A673 (cell line): ENCODE results near the gene MICAL2.

Source experiments
- CTCF ChIP-seq: fragments of 300-800, 200-600 bp; sonication (generic); conservative IDR thresholded peaks from 2 replicates; pipeline ENCODE4 v1.5.1; 2017; ENCODE audit warnings: low read depth, mild to moderate bottlenecking, antibody characterized with exemption, low read length, moderate library complexity, mixed read lengths
- EZH2 ChIP-seq: fragments of 200-600 bp; sonication (generic); IDR thresholded peaks from 2 replicates; pipeline ENCODE4 v1.6.1; 2017; ENCODE audit warnings: borderline replicate concordance, low read depth, mild to moderate bottlenecking, mixed read lengths, antibody characterized with exemption, low read length; ENCODE audit not compliant: poor library complexity, severe bottlenecking

GRCh38 chr11:12269104-12269441 lies 158.7 kb downstream of the MICAL2 start:
- TF ChIP-seq CTCF, result no peak
- no peak for TF ChIP-seq EZH2
